Smooth muscle cell (in vitro differentiated cells): ENCODE measurements around the gene FGFR1OP2. TPM values are rescaled to one million over a fixed set of nuclear protein-coding genes. Genes with fewer than 3 reads are reported as not detected.
A peak's percentile ranks its signal among the peaks of the same experiment; 100 is the strongest.

Experiments used
- DNase-seq: peaks from one replicate; lab custom pipeline; 2025; ENCODE audit not compliant: unreplicated experiment; lab: John Stamatoyannopoulos, UW
- H2AFZ ChIP-seq: fragments of 200-600 bp; sonication (generic); 2 replicates; pipeline ENCODE4 v1.6.0; 2016; ENCODE audit warnings: antibody characterized with exemption, low read depth, mild to moderate bottlenecking
- H3F3A ChIP-seq: fragments of 200-600 bp; sonication (generic); 2 replicates; pipeline ENCODE4 v1.6.0; 2017; ENCODE audit warnings: antibody characterized with exemption, low read depth
- H3K27ac ChIP-seq: fragments of 200-600 bp; sonication (generic); 2 replicates; pipeline ENCODE4 v1.5.1; 2016; ENCODE audit warnings: low read depth, mild to moderate bottlenecking
- H3K27me3 ChIP-seq: fragments of 200-600 bp; sonication (generic); 2 replicates; pipeline ENCODE4 v1.6.1; 2016; ENCODE audit warnings: low read depth, mild to moderate bottlenecking
- H3K36me3 ChIP-seq: fragments of 200-600 bp; sonication (generic); 2 replicates; pipeline ENCODE4 v1.5.1; 2016; ENCODE audit warnings: low read depth
- H3K4me1 ChIP-seq: fragments of 200-600 bp; sonication (generic); 2 replicates; pipeline ENCODE4 v1.5.1; 2016; ENCODE audit warnings: low read depth
- H3K4me2 ChIP-seq: fragments of 200-600 bp; sonication (generic); 2 replicates; pipeline ENCODE4 v1.6.0; 2016; ENCODE audit warnings: mild to moderate bottlenecking
- H3K4me3 ChIP-seq: fragments of 200-600 bp; sonication (generic); 2 replicates; pipeline ENCODE4 v1.5.1; 2016; ENCODE audit warnings: mild to moderate bottlenecking
- H3K79me2 ChIP-seq: fragments of 200-600 bp; sonication (generic); 2 replicates; pipeline ENCODE4 v1.6.0; 2016; ENCODE audit warnings: low read depth, mild to moderate bottlenecking
- H3K9ac ChIP-seq: fragments of 200-600 bp; sonication (generic); 2 replicates; pipeline ENCODE4 v1.6.0; 2016; ENCODE audit warnings: low read depth
- H3K9me3 ChIP-seq: fragments of 200-600 bp; sonication (generic); replicated peaks from 2 replicates; pipeline ENCODE4 v1.5.1; 2016; ENCODE audit warnings: low read depth
- H4K20me1 ChIP-seq: fragments of 200-600 bp; sonication (generic); 2 replicates; pipeline ENCODE4 v1.6.0; 2016; ENCODE audit warnings: low read depth
- CTCF ChIP-seq: fragments of 200-600 bp; sonication (generic); IDR thresholded peaks from 2 replicates; pipeline ENCODE4 v1.5.1; 2017; ENCODE audit warnings: borderline replicate concordance, mild to moderate bottlenecking, antibody characterized with exemption; ENCODE audit not compliant: insufficient read depth, poor library complexity, severe bottlenecking
- WGBS: methylation state at CpG from one replicate; pipeline ENCODE4 v1.1.7; 2016; ENCODE audit warnings: low lambda C conversion rate; 5-methylcytosine and 5-hydroxymethylcytosine counted together
- polyA plus RNA-seq: library from polyadenylated mRNA; unstranded; fragments of >200 nt; fragmentation: Nextera tagmentation; extraction: Ambion mirVana; gene quantifications from 2 replicates; pipeline ENCODE4 v1.2.1, GENCODE V29; 2016
- total RNA-seq: library from RNA; depleted of rRNA; stranded (reverse); fragments of >200 nt; gene quantifications from 2 replicates; pipeline ENCODE4 v1.2.3, GENCODE V29; 2014

FGFR1OP2 gene
- total and polyA plus RNA-seq, 2 experiments from 2014 or later, result 28.4 to 53.5 TPM

- Histone ChIP-seq H3K79me2 (no peaks in the 10 kb centered on the region), H2AFZ (no peak overlapping the region), H3K4me2 (no peak overlapping the region), H3K4me3 (no peak overlapping the region), H3K27me3 (no peaks in the 10 kb centered on the region), H3K27ac (no peak overlapping the region), H3F3A (no peaks in the 10 kb centered on the region), H4K20me1 (no peaks in the 10 kb centered on the region), H3K4me1 (no peaks in the 10 kb centered on the region), H3K36me3 (peaks cover 48% of the 10 kb centered on the region), H3K9ac (no peak overlapping the region), H3K9me3 (peaks cover 12% of the 10 kb centered on the region)
- no peak for TF ChIP-seq CTCF
- 92% methylated on average over 1 of the region's 1 CpG for WGBS
- DNase-seq, result no peak
Observed at GRCh38 chr12:26906704-26907103, 31.6 kb upstream of the FGFR1OP2 start.

- Histone ChIP-seq H3K9ac (no peak overlapping the region), H4K20me1 (no peaks in the 10 kb centered on the region), H3F3A (no peaks in the 10 kb centered on the region), H3K27me3 (no peaks in the 10 kb centered on the region), H3K9me3 (no peaks in the 10 kb centered on the region), H3K4me2 (no peak overlapping the region), H3K36me3 (peaks cover 9% of the 10 kb centered on the region), H3K4me3 (no peak overlapping the region), H2AFZ (no peak overlapping the region), H3K79me2 (no peaks in the 10 kb centered on the region), H3K4me1 (no peaks in the 10 kb centered on the region), H3K27ac (peak overlapping the region; percentile 32)
- WGBS, result 66% methylated on average over 5 of the region's 5 CpGs
- TF ChIP-seq CTCF, result no peak
- no peak for DNase-seq
Observed at GRCh38 chr12:26918321-26919215, 19.7 kb upstream of the FGFR1OP2 start.

- Histone ChIP-seq H3K4me2 (no peak overlapping the region), H3K4me1 (no peaks in the 10 kb centered on the region), H3F3A (no peaks in the 10 kb centered on the region), H3K79me2 (no peaks in the 10 kb centered on the region), H2AFZ (no peak overlapping the region), H3K9me3 (no peaks in the 10 kb centered on the region), H4K20me1 (no peaks in the 10 kb centered on the region), H3K36me3 (peaks cover 6% of the 10 kb centered on the region), H3K9ac (no peak overlapping the region), H3K27me3 (no peaks in the 10 kb centered on the region), H3K27ac (peak overlapping the region; percentile 32), H3K4me3 (no peak overlapping the region)
- TF ChIP-seq CTCF, result no peak
- WGBS, result 86% methylated on average over 2 of the region's 2 CpGs
- no peak for DNase-seq
Observed at GRCh38 chr12:26919216-26919555, 19.1 kb upstream of the FGFR1OP2 start.

- DNase-seq, result no peak
- WGBS, result 90% methylated on average over 3 of the region's 3 CpGs
- peaks cover 11% of the 10 kb centered on the region for H3K36me3 ChIP-seq
Observed at GRCh38 chr12:26921886-26922285, 16.4 kb upstream of the FGFR1OP2 start.

More at GRCh38 chr12:26921886-26922285, 16.4 kb upstream of the FGFR1OP2 start:
- Histone ChIP-seq H3K4me1 (no peaks in the 10 kb centered on the region), H3K9ac (no peak overlapping the region), H3K27ac (no peak overlapping the region), H3F3A (no peaks in the 10 kb centered on the region), H4K20me1 (no peaks in the 10 kb centered on the region), H3K9me3 (no peaks in the 10 kb centered on the region), H3K4me3 (no peak overlapping the region), H3K4me2 (no peak overlapping the region), H3K79me2 (no peaks in the 10 kb centered on the region), H3K27me3 (no peaks in the 10 kb centered on the region), H2AFZ (no peak overlapping the region)
- TF ChIP-seq CTCF, result no peak
